GM18499 (cell line): Measurements from ENCODE around the gene DNAJC22.
"Not testable (repeated sequence)": the region's sequence is repeated elsewhere in the genome, so short reads cannot be mapped to it uniquely, and the experiment has no call there.

ENCODE experiments used
- ATAC-seq: cut with Tn5 transposase; IDR thresholded peaks from one replicate; pipeline ENCODE4 v1.9.1; 2021; ENCODE audit warnings: moderate number of reproducible peaks; ENCODE audit not compliant: insufficient read depth, unreplicated experiment

The DNAJC22 gene

DNA sequence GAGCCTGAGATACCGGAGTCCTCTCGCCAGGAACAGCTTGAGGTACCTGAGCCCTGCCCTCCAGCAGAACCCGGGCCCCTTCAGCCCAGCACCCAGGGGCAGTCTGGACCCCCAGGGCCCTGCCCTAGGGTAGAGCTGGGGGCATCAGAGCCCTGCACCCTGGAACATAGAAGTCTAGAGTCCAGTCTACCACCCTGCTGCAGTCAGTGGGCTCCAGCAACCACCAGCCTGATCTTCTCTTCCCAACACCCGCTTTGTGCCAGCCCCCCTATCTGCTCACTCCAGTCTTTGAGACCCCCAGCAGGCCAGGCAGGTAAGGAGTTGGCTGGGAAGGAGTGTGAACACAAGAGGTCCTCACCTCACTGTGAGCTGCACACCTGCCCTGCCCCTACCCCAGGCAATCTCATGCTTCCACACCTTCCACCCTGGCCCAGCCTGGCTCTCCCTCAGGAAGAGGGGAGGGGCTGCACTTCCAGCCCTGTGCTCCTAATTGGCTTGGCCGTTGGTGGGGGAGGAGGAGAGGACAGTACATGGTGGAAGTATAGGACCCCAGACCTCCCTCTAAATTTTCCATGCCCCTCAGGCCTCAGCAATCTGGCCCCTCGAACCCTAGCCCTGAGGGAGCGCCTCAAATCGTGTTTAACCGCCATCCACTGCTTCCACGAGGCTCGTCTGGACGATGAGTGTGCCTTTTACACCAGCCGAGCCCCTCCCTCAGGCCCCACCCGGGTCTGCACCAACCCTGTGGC lies 15.9 kb upstream of the DNAJC22 start:
- no peak for ATAC-seq

DNA sequence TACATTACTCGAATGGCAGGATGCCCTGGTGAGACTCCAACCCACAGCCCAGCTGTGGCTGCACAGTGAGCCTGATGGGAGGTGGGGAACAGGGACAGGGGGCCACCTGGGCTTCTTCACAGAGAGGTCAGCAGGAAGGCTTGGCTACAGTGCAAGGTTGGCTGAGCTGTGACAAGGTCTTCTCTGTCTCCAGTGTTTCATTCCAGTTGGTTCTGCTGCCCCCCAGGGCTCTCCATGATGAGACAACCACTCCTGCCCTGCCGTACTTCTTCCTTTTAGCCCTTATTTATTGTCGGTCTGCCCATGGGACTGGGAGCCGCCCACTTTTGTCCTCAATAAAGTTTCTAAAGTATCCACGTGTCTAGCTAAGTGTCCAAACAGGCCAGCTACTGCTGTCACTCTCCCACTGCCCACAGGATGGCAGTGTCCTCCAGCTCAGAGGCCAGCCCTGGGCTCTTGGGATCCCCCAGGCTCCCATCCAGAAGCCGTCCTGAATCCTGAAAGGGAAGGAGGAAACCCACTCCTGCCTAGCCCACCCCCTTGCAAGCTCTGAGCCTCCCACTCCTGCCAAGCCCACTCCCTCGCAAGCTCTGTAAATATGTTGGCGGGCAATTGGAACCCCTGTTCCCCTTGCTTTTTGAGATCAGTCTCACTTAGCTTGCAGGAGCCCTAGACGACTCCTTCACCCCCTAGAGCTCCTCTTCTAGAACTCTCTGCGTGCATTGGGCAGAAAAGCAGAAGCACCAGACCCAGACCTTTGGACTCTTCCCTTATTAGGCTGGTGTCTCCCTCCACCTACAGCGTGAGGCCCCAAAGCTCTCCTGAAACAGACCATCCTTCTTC lies 15.1 kb upstream of the DNAJC22 start:
- ATAC-seq = no peak

DNA sequence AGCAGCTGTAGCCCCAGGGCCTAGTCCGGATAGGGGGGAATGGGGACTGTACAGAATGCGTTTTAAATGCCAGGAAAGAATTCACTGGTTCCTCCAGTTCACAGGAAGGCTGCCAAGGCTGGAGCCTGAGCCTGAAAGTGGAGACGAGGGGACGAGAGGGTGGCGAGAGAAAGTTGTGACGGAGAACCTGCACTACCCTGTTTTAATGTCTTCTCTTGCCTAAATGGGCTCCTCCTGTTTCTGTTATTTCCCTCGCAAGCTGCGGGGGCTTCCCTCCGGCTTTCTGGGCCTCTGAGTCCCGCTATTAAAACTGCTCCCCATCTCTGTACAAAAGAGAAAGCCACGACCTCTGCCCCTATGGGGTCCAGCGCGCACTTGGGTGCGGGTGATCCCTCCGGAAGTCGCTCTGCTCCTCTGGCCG lies 14.2 kb upstream of the DNAJC22 start:
- no peak for ATAC-seq

DNA sequence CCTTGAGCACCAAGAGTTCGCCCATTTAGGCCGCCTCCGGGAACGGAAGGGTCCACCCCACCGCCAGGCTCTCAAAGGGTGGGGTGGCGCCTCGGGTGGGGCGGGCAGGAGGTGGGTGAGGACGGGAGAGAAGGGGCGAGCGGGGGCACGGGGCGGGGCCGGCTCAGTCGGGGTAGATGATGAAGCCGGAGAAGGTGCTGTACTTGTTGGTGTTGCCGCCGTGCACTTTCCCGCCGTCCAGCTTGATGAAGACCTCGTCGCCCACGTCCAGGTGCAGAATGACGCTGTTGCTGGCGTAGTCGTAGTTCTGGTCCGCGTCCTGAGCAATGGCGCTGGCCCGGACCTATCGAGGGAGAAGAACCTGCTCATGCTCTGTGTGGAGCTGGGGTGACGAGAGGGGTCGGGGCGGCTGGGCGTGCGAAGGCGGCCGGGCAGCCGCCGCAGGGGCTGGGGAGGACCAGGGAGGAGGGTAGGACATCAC lies 13.8 kb upstream of the DNAJC22 start:
- no peak for ATAC-seq

DNA sequence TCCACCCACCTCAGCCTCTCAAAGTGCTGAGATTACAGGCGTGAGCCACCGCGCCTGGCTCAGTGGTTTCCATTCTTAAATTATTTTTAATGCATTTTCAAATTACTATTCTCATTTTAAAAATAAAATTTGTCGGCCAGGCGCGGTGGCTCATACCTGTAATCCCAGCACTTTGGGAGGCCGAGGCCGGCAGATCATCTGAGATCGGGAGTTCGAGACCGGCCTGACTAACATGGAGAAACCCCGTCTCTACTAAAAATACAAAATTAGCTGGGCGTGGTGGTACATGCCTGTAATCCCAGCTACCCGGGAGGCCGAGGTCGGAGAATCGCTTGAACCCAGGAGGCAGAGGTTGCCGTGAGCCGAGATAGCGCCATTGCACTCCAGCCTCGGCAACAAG lies 12.9 kb upstream of the DNAJC22 start:
- not testable (repeated sequence) for ATAC-seq

DNA sequence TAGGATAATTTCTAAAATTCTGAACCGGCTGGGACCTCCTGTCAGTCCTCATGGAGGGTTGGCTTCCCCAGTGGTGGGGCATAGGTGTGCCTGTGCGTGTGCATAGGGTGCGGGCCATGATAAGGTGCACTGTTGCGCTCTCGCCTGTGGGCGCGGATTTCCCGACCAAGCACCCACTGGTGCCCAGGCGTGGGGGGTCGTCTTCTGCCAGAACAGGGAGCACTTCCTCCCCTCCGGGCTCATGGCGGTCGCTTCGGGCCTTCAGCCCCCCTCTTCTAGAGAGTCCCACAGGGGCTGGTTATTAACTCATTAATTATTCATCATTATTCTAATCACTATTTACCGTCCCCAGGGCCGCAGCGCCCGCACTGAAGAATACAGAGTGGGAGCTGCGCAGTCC lies 12.5 kb upstream of the DNAJC22 start:
- no peak for ATAC-seq

DNA sequence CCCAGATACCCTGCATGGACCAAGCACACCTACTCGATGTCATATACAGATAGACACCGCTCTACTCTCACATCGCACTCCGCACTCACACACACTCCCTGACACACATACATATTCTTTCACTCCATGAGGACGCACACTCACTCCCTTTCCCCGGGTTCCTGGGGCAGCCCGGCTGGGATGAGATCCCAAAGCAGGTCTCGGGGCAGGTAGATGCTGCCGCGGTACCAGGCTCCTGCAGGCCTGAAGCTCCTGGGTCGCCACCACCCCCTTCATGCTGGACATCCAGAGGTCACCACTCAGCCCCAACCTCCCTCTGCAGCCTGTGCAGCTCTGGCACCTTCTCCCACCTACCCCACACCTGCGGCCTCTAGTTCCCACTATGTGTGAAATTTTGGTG lies 12.0 kb upstream of the DNAJC22 start:
- no peak for ATAC-seq

DNA sequence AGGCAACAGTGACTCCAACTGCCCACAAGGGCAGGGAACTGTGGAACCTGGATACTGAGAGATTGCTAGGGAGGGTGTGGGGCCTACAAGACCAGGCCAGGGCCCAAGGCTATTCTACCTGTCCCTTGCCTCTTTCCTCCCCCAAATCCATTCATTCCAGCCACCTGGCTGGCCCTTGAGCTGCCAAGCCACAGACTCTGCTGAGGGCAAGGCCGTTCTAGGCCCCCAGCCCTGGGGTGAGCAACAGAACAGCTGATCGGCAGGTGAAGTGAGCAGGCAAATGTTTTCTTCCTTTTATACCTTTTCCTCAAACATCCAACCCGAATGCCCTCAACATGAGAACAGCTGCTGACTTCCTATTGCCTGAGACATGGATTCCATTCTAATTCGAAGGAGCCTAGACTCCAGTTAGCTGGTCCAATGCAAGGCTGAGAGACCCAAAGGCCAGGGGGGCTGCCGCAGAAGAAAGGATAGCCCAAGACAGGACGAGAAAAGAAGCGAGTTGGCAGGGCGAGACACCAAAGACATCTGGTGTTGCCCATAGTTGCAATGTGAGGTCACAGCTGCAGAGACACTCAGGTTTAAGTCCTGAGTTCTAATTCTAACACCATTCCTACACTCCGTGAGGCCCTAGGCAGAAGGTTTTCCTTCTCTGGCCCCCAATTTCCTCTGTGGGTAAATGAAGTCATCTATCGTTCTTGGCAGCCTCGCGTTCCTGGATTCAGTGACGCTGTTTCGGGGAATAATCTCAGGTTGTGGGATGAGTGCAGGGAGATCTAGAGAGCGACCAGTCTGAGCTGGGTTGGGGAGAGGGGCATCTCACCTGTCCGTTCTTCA lies 11.4 kb upstream of the DNAJC22 start:
- ATAC-seq = no peak

DNA sequence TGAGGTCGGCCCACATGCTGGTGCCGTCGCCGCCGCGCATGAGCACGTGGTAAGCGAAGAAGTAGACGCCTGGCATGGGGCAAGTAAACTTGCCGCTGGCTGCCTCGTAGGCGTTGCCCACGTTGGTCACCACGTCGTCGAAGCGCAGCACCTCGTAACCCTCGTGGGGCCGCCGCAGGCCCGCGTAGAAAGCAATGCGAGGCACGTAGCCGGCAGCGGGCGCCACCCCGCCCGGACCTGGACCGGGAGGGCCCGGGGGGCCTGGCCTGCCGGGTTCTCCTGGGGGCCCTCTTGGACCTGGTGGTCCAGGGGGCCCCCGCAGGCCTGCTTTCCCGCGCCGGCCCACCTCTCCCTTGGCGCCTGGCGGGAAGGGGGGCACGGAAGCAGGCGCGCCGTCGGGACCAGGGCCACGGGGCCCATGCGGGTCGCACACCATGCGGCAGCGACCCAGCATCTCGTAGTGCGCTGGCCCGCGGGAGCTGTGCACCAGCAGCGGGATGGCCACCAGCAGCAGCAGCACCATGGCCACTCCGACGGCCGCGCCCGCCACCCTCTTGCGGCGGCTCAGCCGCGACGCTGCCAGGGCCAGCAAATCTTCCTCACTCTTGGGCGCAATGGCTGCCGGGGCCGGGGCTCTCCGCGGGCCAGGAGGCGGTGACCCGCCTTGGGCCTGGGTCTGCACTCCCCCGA lies 10.6 kb upstream of the DNAJC22 start:
- ATAC-seq = no peak

DNA sequence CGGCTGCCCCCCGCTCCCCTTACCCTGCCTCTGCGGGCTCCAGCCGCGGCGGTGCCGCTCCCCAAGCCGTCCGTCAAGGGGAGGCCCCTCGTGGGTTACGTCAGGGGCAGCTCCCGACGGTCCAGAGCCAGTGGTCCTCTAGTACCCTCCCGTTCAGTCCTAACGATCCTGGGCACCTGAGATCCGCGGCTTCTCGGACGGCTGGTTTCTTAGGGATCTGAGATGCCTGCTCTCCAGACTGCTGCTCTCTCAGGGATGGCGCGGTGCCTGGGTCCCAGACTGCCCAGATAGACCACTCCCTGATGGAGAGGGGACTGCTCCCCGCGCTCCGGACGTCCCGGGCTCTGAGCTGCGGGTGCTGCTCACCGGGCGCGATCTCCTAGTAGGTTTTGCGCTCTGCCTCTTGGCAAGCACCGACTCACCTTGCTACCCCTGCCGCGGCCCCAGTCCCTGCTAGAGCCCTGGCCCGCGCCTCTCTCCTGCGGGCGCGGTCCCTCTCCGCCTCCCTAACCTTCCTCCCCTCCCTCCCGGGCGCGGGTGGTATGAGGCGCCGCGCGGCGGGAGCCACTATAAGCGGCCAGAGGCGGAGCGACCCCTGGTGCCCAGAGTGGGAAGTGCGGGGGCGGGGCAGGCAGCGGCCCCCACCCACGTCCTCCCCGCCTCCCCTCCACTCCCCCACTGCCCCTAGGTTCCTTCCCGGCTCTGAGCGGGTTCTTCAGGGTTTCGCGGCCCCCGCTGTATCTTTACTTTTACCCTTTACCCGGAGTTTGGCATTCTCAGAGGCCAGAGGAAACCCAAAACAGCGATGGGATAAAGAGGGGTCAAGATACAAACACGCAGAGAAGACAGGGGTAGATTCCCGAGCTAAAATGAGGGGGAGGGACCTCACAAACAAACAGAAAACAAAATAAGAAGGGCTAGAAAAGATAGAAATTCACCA lies 9.8 kb upstream of the DNAJC22 start, which contains the start of gene C1QL4:
Gene C1QL4 (minus strand): TSS at position 544 of the 940 bp plus-strand sequence. CDS start 711 bp downstream, outside the sequence.
- no peak for ATAC-seq

DNA sequence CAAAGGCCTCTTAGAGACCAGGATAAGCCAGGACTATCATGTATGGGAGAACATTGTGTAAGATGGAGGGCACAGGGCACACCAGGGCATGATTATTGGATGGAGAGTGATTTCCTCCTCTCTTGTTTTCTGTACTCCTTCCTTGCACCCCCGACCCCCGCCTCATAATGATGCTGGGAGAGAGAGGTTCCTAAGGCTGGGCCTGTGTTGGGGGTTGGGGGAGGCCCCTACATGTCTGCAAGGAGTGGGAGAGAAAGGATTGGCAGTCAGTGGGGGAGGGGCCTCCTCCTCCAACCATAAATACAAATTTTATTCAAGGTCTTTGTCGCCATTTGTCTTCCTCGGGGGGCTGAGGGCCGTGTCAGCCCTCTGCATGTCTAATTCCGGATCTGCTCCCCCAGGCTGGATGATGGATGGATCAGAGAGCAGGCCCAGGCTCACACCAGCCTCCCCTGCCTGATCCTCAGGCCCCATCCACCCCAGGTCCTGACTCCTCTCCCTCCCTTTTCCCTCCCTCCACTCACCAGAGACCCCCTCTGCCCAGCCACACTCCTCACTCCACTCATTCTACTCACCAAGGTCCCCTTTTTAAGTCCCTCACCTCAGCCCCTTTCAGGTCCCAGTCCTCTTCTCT lies 7.7 kb upstream of the DNAJC22 start:
- ATAC-seq = no peak

DNA sequence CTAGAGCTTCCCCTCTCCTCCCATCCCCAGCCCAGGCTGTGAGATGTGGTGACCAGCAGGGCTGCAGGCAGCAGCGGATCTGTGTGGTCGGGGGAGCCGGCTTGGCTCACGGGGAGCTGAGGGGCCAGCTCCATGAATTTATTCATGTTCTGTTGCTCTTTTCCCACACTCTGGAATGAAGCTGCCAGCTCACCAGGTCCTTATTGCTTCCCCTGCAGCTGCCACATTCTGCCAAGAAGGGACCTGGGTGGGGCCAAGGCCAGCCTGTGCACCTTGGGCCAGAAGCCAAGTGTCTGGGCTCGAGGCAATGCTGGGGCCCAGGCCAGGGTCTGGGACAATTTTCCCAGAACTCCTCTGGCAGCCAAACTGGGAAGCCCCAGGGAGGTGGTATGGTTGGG lies 7.2 kb upstream of the DNAJC22 start:
- no peak for ATAC-seq

DNA sequence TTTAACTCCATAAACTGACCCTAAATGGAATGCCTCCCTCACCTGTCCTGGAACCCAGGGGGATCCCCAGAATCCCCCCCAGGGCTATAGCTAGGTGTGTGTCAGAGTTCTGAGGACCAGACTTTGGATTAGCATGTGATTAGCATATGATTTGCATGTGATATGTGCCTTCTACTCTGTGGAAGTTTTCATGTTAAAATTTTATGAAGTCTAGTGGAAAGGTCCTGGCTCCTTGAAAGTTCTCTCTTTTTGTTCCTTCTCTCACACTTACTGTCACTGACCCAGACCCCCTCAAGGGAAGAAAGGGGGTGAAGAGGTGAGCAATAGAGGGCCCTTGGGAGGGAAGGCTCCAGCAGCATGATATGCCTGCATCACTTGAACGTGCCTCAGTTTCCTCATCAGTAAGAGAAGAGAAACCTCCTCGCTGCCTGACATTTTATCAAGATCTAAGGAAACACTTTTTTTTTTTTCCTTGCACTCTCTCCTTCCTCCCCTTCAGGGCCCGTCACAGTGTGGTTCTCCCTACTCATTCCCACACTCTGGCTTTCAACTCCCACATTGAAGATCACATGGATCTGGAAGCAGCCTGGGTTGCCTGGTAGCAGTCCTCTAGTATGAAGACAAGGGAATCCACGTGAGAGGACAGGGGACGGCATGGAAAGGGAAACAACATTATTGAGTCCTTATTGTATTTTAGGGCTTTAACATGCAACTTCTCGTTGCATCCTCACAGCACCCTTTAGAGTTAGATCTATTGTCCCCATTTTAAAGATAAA lies 6.4 kb upstream of the DNAJC22 start:
- ATAC-seq = no peak

DNA sequence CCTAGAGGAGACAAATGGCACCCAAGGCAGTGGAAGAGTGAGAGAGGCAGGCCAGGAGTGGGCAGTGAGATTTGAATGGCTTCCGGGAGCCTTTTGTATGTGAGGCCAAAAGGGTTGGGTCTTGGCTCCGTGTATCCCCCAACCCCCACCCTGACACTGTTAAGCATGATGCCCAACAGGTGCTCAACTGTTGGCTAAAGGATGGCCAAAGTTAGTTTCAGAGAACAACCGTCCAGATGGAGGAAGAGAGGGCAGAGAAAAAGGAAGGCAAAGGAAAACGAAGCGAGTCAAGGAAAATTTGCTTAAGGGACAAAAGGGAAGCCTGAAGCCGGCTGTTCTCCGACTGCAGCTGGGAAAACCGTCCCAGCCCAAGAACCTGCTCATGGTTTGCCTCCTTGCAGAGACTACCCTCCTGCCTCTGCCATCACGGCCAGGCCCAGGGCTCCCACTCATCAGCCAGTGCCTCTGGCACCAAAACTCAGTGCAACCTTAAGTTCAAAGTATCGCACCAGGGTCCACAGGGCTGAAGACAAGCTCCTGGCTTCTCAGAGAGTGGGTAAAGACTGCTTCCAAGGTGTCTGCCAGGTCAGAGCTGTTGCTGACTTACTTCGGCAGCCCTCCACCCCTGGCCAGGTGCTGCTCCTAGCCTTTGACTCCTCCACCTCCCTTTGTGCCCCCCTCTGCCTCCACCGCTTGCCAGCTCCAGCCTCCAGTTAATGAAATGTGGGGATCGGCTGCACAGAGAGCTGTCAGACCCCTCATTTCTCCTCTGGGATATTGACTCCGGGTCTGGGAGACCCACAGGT lies 5.5 kb upstream of the DNAJC22 start:
- no peak for ATAC-seq

DNA sequence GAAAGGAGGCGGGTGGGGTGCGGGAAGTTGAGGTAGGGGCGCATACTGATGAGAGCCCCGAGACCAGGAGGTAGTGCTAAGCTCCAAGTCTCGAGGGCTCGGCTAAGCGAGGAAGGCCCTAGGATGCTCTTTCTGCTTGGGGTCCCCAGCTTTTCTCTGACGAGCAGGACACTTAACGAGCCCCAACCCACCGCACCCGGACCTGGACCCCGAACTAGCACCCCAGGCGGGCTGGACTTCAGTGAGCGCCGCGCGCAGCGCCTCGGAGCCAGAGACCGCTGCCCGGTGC lies 5.0 kb upstream of the DNAJC22 start:
- no peak for ATAC-seq

DNA sequence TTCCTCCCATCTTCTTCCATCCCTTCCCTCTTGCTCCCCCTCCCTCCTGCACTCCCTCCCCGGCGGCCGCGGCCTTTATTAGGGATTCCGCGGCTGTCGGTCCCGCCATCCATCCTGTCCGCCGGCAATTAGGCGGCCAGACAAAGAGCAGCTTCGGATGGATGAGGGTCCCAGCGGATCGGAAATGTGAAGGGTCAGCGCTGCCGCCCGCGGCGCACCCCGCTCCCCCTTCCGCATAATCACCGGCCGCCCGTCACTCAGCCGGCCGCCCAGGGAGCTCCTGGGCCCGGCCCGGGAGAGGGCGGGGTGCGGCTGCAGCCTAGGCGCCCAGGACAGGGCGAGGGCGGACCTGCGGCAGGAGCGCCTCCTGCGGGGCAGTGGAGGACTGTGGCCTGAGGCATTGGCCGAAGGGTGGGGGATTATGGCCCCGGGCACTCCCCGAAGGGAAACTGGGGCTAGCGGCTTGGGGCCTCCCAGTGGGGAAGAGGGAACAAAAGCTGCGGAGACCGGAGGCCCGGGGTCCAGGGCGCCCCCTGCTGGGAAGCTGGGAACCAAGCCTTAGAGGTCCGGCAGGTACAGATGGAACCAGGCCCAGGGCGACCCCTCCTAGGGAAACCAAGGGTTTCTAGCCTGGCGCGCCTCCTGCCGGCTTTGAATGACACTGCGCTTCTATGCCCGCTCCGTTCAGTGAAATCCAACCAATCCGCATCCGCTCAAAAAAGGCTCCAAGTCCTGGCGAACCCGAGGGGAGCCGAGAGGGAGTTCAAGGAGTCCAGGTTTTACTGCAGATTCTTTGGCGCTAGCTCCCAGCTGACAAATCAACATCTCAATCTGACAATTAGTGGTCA lies 4.4 kb upstream of the DNAJC22 start:
- no peak for ATAC-seq
